Measurements from ENCODE around the gene SIGLEC11. TPM values are rescaled to one million over a fixed set of nuclear protein-coding genes. Genes with fewer than 3 reads are reported as not detected.

The SIGLEC11 gene
- total RNA-seq, 2 donors from 2014 or later: 0.19 to 2.2 TPM

DNA sequence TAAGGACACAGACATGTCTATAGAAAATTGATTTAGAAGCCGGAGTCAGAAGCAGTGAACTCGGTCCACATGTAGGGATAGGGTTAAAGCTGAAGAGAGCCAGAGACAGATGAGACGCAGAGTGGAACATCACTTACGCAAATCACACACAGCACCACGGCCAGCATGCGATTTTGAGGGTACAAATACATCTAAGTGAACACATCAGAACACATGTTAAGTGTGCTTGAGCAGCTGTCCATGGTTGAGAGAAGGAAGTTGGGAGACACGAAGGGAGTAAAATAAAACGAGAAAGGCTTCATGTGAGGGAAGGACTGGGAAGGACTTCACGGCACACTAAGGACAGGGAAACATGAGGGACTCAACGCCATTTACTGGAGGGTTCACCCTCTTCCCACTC, 25.4 kb upstream of the SIGLEC11 start:
- no peaks in the 10 kb centered on the region for H3K9me3 ChIP-seq
- no peak overlapping the region for H3K4me3 ChIP-seq
- no peak overlapping the region for H3K27ac ChIP-seq
- H3K4me1 ChIP-seq: no peaks in the 10 kb centered on the region
- H3K36me3 ChIP-seq: peaks cover 55% of the 10 kb centered on the region
- H3K27me3 ChIP-seq: no peaks in the 10 kb centered on the region
- TF ChIP-seq, protein P1, sequence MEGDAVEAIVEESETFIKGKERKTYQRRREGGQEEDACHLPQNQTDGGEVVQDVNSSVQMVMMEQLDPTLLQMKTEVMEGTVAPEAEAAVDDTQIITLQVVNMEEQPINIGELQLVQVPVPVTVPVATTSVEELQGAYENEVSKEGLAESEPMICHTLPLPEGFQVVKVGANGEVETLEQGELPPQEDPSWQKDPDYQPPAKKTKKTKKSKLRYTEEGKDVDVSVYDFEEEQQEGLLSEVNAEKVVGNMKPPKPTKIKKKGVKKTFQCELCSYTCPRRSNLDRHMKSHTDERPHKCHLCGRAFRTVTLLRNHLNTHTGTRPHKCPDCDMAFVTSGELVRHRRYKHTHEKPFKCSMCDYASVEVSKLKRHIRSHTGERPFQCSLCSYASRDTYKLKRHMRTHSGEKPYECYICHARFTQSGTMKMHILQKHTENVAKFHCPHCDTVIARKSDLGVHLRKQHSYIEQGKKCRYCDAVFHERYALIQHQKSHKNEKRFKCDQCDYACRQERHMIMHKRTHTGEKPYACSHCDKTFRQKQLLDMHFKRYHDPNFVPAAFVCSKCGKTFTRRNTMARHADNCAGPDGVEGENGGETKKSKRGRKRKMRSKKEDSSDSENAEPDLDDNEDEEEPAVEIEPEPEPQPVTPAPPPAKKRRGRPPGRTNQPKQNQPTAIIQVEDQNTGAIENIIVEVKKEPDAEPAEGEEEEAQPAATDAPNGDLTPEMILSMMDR (IDR thresholded peaks at IDR 0.05): no peak
- DNase-seq (ENCODE audit: low spot score): no peak

DNA sequence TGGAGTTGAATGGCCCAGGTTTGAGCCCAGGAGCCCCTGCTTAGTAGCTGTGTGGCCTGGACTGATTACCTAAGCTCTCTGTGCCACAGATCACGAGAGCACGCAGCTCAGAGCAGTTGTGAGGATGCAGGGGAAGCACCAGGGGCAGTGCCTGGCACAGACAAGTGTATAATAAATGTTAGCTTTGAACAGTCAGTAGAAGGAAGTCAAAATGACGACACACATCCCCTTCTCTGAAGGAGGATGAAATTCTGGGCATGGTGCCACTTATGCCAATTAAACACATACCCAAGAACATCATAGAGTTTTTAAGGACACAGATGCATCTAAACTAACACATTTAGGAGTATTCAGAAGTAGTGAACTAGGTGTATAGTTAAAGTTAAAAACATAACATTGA, 24.9 kb upstream of the SIGLEC11 start:
- H3K36me3 ChIP-seq: peaks cover 50% of the 10 kb centered on the region
- no peak overlapping the region for H3K4me3 ChIP-seq
- no peak overlapping the region for H3K27ac ChIP-seq
- TF ChIP-seq, protein P1 (IDR thresholded peaks at IDR 0.05): no peak
- H3K9me3 ChIP-seq: no peaks in the 10 kb centered on the region
- no peaks in the 10 kb centered on the region for H3K4me1 ChIP-seq
- no peaks in the 10 kb centered on the region for H3K27me3 ChIP-seq
- DNase-seq (ENCODE audit: low spot score): no peak

DNA sequence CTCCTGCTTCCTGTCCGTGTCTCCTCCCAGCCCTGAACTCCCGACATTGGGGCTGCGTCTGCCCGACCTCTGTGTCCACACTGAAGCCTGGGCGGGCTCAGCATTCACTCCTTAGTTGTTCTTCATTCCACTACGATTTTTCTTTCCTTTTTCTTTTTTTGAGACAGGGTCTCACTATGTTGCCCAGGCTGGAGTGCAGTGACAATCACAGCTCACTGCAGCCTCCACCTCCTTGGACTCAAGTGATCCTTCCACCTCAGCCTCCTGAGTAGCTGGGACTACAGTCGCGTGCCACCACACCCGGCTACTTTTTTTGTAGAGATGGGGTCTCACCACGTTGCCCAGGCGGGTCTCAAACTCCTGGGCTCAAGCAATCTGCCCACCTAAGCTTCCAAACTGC, 23.5 kb upstream of the SIGLEC11 start:
- H3K4me3 ChIP-seq: no peak overlapping the region
- no peaks in the 10 kb centered on the region for H3K4me1 ChIP-seq
- H3K27ac ChIP-seq: no peak overlapping the region
- no peaks in the 10 kb centered on the region for H3K27me3 ChIP-seq
- no peak for DNase-seq (ENCODE audit: low spot score)
- TF ChIP-seq, protein P1 (IDR thresholded peaks at IDR 0.05): no peak
- H3K9me3 ChIP-seq: no peaks in the 10 kb centered on the region
- peaks cover 38% of the 10 kb centered on the region for H3K36me3 ChIP-seq

DNA sequence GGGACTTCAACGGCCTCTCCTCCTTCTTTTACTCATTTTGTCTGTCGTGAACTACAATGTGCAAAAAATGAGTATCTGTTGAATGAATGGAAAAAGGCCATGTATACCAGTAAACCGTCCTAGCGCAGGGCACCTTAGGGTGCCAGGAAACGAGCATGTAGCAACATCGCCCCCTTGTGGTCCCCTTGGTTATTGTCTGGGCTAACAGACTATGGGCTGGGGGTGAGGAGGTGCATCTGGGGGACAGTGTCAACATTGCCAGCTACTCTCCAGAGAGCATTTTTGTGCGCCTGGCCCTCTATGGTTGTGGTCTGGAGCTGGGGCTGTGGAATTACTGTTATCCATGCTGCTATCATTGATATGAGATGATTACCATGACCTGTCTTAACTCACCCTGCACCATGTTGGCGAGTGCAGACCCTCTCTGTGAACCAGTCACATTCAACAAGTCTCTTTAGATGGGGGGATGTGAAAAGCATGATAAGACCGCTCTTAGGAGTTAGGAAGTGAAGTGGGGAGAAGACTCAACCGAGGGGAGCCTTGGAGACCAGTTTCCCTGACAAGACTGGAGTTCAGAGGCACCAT, 22.8 kb upstream of the SIGLEC11 start:
- Histone ChIP-seq H3K27me3 (no peaks in the 10 kb centered on the region), H3K4me1 (no peaks in the 10 kb centered on the region), H3K9me3 (no peaks in the 10 kb centered on the region), H3K27ac (no peak overlapping the region), H3K36me3 (peaks cover 32% of the 10 kb centered on the region), H3K4me3 (no peak overlapping the region)
- TF ChIP-seq, protein P1 (IDR thresholded peaks at IDR 0.05): peak; percentile 54 to 88
- DNase-seq (ENCODE audit: low spot score): peak; percentile 65

DNA sequence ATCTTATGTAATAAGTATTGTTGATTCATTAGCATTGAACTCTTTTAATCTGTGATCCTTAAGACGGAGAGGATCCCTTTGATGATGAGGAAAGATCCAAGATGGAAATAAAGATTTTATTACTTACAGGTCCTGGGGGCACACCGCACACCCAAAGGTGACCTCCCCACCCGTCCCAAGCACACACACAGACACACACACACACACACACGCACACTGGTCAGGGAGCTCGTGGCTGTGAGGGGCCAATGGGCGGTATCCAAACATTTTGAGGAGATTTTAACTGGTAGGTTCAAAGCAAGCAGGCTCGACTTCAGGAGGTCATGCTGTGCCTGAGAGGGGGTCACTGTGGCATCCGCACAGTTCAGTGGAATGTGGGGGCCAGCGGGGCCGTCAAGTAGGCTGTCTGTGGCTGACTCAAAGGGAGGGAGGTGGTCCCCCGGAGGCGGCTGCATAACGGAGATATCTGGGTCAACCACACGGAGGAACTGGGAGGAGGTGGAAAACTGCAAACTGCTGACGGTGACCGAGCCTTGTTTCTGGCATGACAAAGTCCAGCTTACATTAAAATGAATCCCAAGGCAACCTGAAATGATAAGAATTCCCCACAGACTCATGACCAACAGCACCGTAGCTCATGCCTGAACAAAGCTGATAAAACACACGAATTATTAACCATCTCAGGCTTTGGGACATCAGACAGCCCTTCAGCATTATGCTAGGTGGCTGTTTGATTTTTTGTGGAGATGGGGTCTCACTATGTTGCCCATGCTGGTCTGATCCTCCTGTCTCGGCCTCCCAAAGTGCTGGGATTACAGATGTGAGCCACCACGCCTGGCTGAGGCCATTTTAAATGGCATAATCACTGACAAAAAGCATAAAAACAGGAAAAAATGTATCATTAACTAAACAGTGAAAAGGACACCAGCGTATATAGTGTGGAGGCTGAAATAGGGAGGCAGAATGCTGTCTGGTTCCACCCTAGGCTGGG, 20.9 kb upstream of the SIGLEC11 start:
- no peak for DNase-seq (ENCODE audit: low spot score)
- Histone ChIP-seq H3K4me1 (no peaks in the 10 kb centered on the region), H3K9me3 (no peaks in the 10 kb centered on the region), H3K27me3 (no peaks in the 10 kb centered on the region), H3K4me3 (no peak overlapping the region), H3K36me3 (peaks cover 39% of the 10 kb centered on the region), H3K27ac (no peak overlapping the region)
- TF ChIP-seq, protein P1 (IDR thresholded peaks at IDR 0.05): no peak

All from right atrium auricular region (tissue), 2 donors.